ENCODE data around the gene TNS3. TPM values are rescaled to one million over a fixed set of nuclear protein-coding genes. Genes with fewer than 3 reads are reported as not detected.

Gene TNS3
- total RNA-seq, 4 donors from 2014 or later, result 6.6 to 16.0 (median 9.6) TPM

DNA sequence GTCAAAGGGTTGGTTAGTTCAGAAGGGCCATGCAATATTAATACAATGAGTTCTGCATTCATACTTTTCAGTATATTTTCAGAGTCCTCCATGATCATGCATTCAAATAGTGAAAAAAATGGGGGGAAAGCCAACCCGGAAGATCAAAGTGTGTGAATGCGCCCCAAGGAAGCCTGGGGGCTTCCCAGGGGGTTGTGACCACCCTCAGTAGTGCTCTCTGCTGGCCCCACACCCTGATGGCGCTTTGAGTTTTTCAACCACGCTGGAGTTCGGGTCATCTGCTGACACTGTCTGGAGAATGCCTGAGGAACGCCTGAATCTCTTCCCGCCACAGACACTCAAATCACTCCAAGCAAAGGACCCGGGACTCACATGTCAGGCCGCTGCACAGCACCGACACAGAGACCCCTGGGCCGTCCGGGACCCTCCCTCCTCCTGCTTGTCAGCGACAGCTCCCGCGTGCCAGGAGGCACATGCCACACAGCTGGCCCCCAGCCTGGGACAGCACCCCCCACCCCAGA lies 1.0 kb downstream of the TNS3 start:
- Histone ChIP-seq H3K4me3 (peak overlapping the region; percentile 46 to 78 (median 57)), H3K27me3 (peaks cover 0 to 96% (median 0%) of the 10 kb centered on the region in 4 donors), H3K4me1 (peaks cover 37 to 86% (median 37%) of the 10 kb centered on the region in 3 donors), H3K27ac (peak overlapping the region; percentile 72 to 83 (median 76)), H3K36me3 (no peaks in the 10 kb centered on the region), H3K9me3 (no peaks in the 10 kb centered on the region)
- 26 to 30% methylated on average over 5 to 7 of the region's 15 CpGs for WGBS, 2 donors
- TF ChIP-seq, protein P1, sequence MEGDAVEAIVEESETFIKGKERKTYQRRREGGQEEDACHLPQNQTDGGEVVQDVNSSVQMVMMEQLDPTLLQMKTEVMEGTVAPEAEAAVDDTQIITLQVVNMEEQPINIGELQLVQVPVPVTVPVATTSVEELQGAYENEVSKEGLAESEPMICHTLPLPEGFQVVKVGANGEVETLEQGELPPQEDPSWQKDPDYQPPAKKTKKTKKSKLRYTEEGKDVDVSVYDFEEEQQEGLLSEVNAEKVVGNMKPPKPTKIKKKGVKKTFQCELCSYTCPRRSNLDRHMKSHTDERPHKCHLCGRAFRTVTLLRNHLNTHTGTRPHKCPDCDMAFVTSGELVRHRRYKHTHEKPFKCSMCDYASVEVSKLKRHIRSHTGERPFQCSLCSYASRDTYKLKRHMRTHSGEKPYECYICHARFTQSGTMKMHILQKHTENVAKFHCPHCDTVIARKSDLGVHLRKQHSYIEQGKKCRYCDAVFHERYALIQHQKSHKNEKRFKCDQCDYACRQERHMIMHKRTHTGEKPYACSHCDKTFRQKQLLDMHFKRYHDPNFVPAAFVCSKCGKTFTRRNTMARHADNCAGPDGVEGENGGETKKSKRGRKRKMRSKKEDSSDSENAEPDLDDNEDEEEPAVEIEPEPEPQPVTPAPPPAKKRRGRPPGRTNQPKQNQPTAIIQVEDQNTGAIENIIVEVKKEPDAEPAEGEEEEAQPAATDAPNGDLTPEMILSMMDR (IDR thresholded peaks at IDR 0.05), result no peak
- TF ChIP-seq POLR2A (IDR thresholded peaks at IDR 0.05), result no peak
- intact Hi-C loops (cut with DNase I), result no loop called here
- DNase-seq, result no peak

DNA sequence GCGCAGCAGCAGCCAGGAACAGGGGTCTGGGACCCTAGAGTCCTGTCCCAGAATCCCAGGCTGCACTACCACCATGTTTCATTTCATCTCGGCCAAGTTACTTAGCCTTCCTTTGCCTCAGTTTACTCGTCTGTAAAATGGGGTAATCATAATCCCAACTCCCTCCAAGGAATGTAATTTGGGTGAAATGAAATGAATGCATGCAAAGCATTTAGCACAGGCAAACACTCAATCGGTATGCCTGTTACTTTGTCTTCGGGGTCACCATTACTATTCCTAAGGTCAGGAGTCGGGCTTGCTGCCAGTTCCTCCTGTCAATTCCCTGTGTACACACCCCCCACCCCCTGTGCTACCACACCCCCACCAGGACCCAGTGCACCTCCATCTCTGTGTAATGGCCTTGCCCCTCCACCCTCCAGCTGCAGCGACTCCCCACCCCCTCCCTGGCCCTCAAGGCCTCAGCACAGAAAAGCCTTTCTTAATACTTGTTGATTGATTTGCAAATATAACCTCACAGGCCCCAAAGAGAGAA lies 1.7 kb downstream of the TNS3 start:
- Histone ChIP-seq H3K4me3 (peak overlapping the region in 2 of 4 donors; percentile 58 to 78), H3K9me3 (no peaks in the 10 kb centered on the region), H3K4me1 (peaks cover 37 to 92% (median 39%) of the 10 kb centered on the region in 3 donors), H3K36me3 (no peaks in the 10 kb centered on the region), H3K27me3 (peaks cover 0 to 94% (median 0%) of the 10 kb centered on the region in 4 donors), H3K27ac (peak overlapping the region in 1 of 4 donors; percentile 77)
- WGBS, 2 donors, result 59 to 63% methylated on average over 5 to 6 of the region's 7 CpGs
- intact Hi-C loops (cut with DNase I), result no loop called here
- TF ChIP-seq, protein P1 (IDR thresholded peaks at IDR 0.05), result no peak
- no peak for DNase-seq

DNA sequence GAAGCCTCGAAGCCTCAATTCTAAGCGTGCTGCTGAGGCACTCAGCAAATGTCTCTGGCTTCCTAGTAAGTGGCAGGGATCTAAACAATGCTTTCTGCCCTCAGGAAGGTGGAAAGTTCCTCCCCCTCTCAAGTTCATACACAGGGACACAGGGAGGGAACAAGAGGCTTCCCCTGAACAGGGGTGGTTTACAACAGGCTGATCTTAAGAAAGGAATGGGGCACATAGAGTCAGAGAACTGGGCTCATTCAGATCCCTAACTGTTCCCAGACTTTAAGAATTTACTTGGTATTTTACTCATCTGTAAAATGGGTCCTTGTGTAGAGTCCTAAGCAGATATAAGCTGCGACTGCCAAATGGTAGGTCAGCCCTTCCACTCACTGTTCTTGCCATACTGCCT lies 2.5 kb downstream of the TNS3 start:
- Histone ChIP-seq H3K27me3 (peaks cover 0 to 93% (median 0%) of the 10 kb centered on the region in 4 donors), H3K4me1 (peaks cover 44 to 98% (median 46%) of the 10 kb centered on the region in 3 donors), H3K36me3 (no peaks in the 10 kb centered on the region), H3K4me3 (no peak overlapping the region), H3K27ac (peak overlapping the region in 3 of 4 donors; percentile 45 to 79 (median 49)), H3K9me3 (no peaks in the 10 kb centered on the region)
- DNase-seq, result no peak
- TF ChIP-seq POLR2A (IDR thresholded peaks at IDR 0.05), result no peak
- TF ChIP-seq, protein P1 (IDR thresholded peaks at IDR 0.05), result no peak
- WGBS, 2 donors, result 64 to 90% methylated on average over 1 to 3 of the region's 3 CpGs
- intact Hi-C loops (cut with DNase I), result no loop called here

DNA sequence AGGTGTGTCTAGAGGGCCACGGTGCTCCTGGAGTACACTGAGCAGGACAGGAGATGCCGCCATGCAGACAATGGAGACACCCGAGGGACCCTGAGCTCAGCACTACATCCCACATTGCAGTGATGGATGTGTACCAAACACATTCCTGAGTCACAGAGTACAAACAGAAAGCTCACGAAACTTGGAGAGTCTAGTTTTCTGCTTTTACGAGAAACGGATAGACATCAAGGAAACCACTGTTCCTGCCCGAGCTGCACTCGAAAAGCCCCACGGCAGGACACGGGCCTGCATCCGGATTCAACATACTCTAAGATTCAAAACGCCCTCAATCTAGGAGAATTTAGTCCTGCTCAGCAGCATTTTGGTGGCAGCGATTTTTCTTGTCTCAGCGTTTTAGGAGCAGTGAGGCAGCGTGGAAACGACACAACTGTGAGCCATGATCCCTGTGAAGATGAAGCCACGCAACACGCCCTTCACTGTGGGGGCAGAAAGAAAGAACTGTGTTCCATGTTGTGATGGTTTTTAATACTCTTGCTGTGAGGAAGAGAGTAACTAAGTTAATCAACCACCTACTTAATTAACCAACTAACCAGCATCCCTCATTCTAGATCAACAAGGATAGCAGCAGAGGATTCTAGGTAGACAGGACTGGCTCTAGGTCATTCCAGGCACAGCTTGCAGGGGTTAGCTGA lies 3.2 kb downstream of the TNS3 start:
- Histone ChIP-seq H3K36me3 (no peaks in the 10 kb centered on the region), H3K4me1 (peaks cover 49 to 98% (median 53%) of the 10 kb centered on the region in 3 donors), H3K27ac (peak overlapping the region in 3 of 4 donors; percentile 45 to 79 (median 49)), H3K27me3 (peaks cover 0 to 87% (median 0%) of the 10 kb centered on the region in 4 donors), H3K4me3 (peak overlapping the region in 1 of 4 donors; percentile 7), H3K9me3 (no peaks in the 10 kb centered on the region)
- intact Hi-C loops (cut with DNase I), result no loop called here
- TF ChIP-seq, protein P1 (IDR thresholded peaks at IDR 0.05), result no peak
- TF ChIP-seq POLR2A (IDR thresholded peaks at IDR 0.05), result no peak
- 28 to 37% methylated on average over 15 to 17 of the region's 18 CpGs for WGBS, 2 donors
- no peak for DNase-seq

- no peak for DNase-seq
- H3K27ac ChIP-seq, result peak overlapping the region; percentile 47 to 79 (median 71)
- WGBS, 2 donors, result 43 to 45% methylated on average over 9 to 11 of the region's 14 CpGs
- H3K36me3 ChIP-seq, result no peaks in the 10 kb centered on the region
- H3K4me1 ChIP-seq, result peaks cover 49 to 100% (median 63%) of the 10 kb centered on the region in 3 donors
- H3K27me3 ChIP-seq, result peaks cover 0 to 86% (median 0%) of the 10 kb centered on the region in 4 donors
- no peaks in the 10 kb centered on the region for H3K9me3 ChIP-seq
- TF ChIP-seq, protein P1 (IDR thresholded peaks at IDR 0.05), result no peak
- TF ChIP-seq POLR2A (IDR thresholded peaks at IDR 0.05), result no peak
- intact Hi-C loops (cut with DNase I), result no loop called here
- peak overlapping the region in 1 of 4 donors; percentile 41 for H3K4me3 ChIP-seq
Observed at GRCh38 chr7:47577321-47577919, 4.5 kb downstream of the TNS3 start.
